Measurements from ENCODE around the gene RASSF9. TPM values are rescaled to one million over a fixed set of nuclear protein-coding genes. Genes with fewer than 3 reads are reported as not detected.

Gene RASSF9
- total and polyA plus RNA-seq, 8 donors = 0.68 to 5.4 (median 1.2) TPM

- Histone ChIP-seq H3K9me3 (no peaks in the 10 kb centered on the region), H3K36me3 (no peaks in the 10 kb centered on the region), H3K4me3 (no peak overlapping the region), H3K27ac (no peak overlapping the region), H3K4me1 (peaks cover 6 to 22% (median 18%) of the 10 kb centered on the region in 3 donors), H3K27me3 (no peaks in the 10 kb centered on the region)
- intact Hi-C loops (cut with DNase I) = no loop called here
- TF ChIP-seq, protein P1, sequence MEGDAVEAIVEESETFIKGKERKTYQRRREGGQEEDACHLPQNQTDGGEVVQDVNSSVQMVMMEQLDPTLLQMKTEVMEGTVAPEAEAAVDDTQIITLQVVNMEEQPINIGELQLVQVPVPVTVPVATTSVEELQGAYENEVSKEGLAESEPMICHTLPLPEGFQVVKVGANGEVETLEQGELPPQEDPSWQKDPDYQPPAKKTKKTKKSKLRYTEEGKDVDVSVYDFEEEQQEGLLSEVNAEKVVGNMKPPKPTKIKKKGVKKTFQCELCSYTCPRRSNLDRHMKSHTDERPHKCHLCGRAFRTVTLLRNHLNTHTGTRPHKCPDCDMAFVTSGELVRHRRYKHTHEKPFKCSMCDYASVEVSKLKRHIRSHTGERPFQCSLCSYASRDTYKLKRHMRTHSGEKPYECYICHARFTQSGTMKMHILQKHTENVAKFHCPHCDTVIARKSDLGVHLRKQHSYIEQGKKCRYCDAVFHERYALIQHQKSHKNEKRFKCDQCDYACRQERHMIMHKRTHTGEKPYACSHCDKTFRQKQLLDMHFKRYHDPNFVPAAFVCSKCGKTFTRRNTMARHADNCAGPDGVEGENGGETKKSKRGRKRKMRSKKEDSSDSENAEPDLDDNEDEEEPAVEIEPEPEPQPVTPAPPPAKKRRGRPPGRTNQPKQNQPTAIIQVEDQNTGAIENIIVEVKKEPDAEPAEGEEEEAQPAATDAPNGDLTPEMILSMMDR (IDR thresholded peaks at IDR 0.05) = no peak
- no peak for ATAC-seq
- DNase-seq = no peak
- FAIRE-seq = no peak
- WGBS, 2 donors = 81 to 84% methylated on average over 4 of the region's 4 CpGs
Observed at GRCh38 chr12:85823436-85824180, 12.6 kb downstream of the RASSF9 start.

DNA sequence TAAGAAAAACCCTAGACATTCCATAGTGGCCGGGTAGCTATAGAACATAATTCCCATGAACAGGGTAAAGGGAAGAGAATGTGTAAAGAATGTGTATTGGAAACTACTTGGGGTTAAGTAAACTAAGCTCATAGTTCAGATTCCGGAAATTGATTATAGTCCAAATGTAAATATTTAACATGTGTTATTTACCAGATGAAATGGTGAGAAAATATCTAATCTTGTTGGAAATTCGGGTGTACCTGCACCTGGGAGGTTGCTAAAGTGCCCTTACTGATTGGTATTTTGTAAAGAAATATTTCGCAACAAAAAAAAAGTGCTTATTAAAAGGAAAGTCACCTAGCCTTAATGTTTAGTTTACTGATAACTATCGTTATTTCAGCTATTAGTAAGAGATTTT is 14.4 kb downstream of the RASSF9 start:
- no peaks in the 10 kb centered on the region for H3K36me3 ChIP-seq
- no peak overlapping the region for H3K4me3 ChIP-seq
- no peak for FAIRE-seq
- H3K4me1 ChIP-seq = peaks cover 6 to 22% (median 18%) of the 10 kb centered on the region in 3 donors
- 12 to 15% methylated on average over 5 of the region's 5 CpGs for WGBS, 2 donors
- TF ChIP-seq, protein P1 (IDR thresholded peaks at IDR 0.05) = no peak
- no peaks in the 10 kb centered on the region for H3K27me3 ChIP-seq
- peak; percentile 65 to 85 (median 80) for ATAC-seq
- H3K9me3 ChIP-seq = no peaks in the 10 kb centered on the region
- intact Hi-C loops (cut with DNase I) = no loop called here
- DNase-seq = peak in 1 of 6 donors; percentile 17
- H3K27ac ChIP-seq = peak overlapping the region in 2 of 4 donors; percentile 41 to 56

GRCh38 chr12:85821206-85821605 is 15.0 kb downstream of the RASSF9 start:
- intact Hi-C loops (cut with DNase I) = no loop called here
- H3K4me3 ChIP-seq = no peak overlapping the region
- no peaks in the 10 kb centered on the region for H3K27me3 ChIP-seq
- H3K27ac ChIP-seq = peak overlapping the region in 2 of 4 donors; percentile 41 to 56
- H3K36me3 ChIP-seq = no peaks in the 10 kb centered on the region
- DNase-seq (no peak), FAIRE-seq (no peak), ATAC-seq (no peak)
- no peaks in the 10 kb centered on the region for H3K9me3 ChIP-seq
- peaks cover 6 to 22% (median 18%) of the 10 kb centered on the region in 3 donors for H3K4me1 ChIP-seq
- TF ChIP-seq, protein P1 (IDR thresholded peaks at IDR 0.05) = no peak

DNA sequence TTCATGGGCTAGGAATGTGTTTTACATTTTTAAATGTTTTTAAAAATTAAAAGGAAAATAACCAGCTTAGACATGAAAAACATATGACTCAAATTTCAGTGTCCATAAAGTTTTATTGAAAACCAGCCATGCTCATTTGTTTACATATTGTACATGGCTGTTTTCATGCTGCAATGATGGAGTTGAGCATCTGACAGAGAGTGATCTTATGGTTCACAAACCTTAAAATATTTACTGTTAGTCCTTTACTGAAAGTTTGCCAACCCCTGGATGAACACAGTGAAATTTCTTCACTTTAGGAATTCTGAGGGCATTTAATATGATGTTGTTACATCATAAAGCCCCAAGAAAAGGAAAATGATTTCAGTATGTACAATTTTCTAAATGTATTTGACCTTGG is 16.1 kb downstream of the RASSF9 start:
- H3K9me3 ChIP-seq = no peaks in the 10 kb centered on the region
- intact Hi-C loops (cut with DNase I) = no loop called here
- H3K27ac ChIP-seq = no peak overlapping the region
- TF ChIP-seq, protein P1 (IDR thresholded peaks at IDR 0.05) = no peak
- FAIRE-seq (no peak), DNase-seq (no peak), ATAC-seq (no peak)
- no peak overlapping the region for H3K4me3 ChIP-seq
- no peaks in the 10 kb centered on the region for H3K36me3 ChIP-seq
- peaks cover 6 to 22% (median 16%) of the 10 kb centered on the region in 3 donors for H3K4me1 ChIP-seq
- H3K27me3 ChIP-seq = no peaks in the 10 kb centered on the region

DNA sequence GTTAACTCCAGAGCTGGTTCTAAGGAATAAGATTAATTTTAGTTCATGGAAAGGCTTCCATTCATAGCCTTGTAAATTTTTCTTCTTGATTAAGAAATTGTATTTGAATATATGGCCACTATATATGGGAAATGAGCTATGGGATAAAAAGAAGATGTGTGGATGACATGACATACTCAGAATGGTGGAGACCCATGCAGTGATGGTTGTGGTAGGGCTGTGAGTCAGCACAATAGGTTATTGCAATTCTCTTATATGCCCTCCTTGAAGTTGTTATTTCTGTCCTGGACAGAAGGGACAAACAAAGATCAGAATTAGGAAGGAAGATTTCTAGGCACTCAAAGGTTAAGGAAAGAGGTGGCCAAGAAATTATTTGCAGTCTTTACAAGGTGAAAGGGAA is 21.5 kb downstream of the RASSF9 start:
- TF ChIP-seq, protein P1 (IDR thresholded peaks at IDR 0.05) = no peak
- no peaks in the 10 kb centered on the region for H3K9me3 ChIP-seq
- H3K4me3 ChIP-seq = no peak overlapping the region
- ATAC-seq (no peak), DNase-seq (no peak), FAIRE-seq (no peak)
- H3K27me3 ChIP-seq = no peaks in the 10 kb centered on the region
- H3K4me1 ChIP-seq = no peaks in the 10 kb centered on the region
- no peak overlapping the region for H3K27ac ChIP-seq
- intact Hi-C loops (cut with DNase I) = no loop called here
- no peaks in the 10 kb centered on the region for H3K36me3 ChIP-seq

Data from pancreas (tissue), 10 donors.